PC-3 (cell line): ENCODE results near the gene TRIOBP. TPM values are rescaled to one million over a fixed set of nuclear protein-coding genes. Genes with fewer than 3 reads are reported as not detected.

ENCODE experiments used
- ATAC-seq: fragments of 200-7000 bp; cut with Tn5 transposase; 2 replicates; pipeline ENCODE4 v1.9.1; 2020; ENCODE audit warnings: mild to moderate bottlenecking, moderate library complexity
- BruUV-seq: library from RNA; stranded (reverse); fragments of 400-500 nt; replicated peaks from 2 replicates; lab custom pipeline; 2021; lab: Mats Ljungman, UMichigan
- CTCF ChIA-PET: fragments of 300-600 bp; sonication (Branson Sonifier 250); formaldehyde crosslinking; loops from one replicate; lab custom pipeline; 2022; ENCODE audit warnings: antibody characterized with exemption; lab: Charles Lee
- POLR2A ChIA-PET: fragments of 300-600 bp; sonication (Branson Sonifier 250); formaldehyde crosslinking; loops from one replicate; lab custom pipeline; 2022; ENCODE audit warnings: antibody characterized with exemption; ENCODE audit not compliant: unreplicated experiment; lab: Charles Lee
- DNase-seq: peaks from one replicate; pipeline ENCODE4 v3.0.0-alpha.2; 2015
- H2AFZ ChIP-seq: fragments of 300-600 bp; sonication (generic); 2 replicates; pipeline ENCODE4 v1.6.0; 2016; ENCODE audit warnings: antibody characterized with exemption, low read length
- H3F3A ChIP-seq: fragments of 300-600 bp; sonication (generic); one replicate; pipeline ENCODE4 v1.6.0; 2017; ENCODE audit warnings: antibody characterized with exemption, low read length, control low read depth, mild to moderate bottlenecking; ENCODE audit not compliant: unreplicated experiment
- H3K27ac ChIP-seq: fragments of 300-600 bp; sonication (generic); 2 replicates; pipeline ENCODE4 v1.5.1; 2016; ENCODE audit warnings: mild to moderate bottlenecking, low read length
- H3K27me3 ChIP-seq: fragments of 300-600 bp; sonication (generic); 2 replicates; pipeline ENCODE4 v1.6.1; 2016; ENCODE audit warnings: low read length, mixed read lengths
- H3K36me3 ChIP-seq: fragments of 300-600 bp; sonication (generic); 2 replicates; pipeline ENCODE4 v1.6.1; 2016; ENCODE audit warnings: low read depth, mixed run types, low read length, mixed read lengths
- H3K4me1 ChIP-seq: fragments of 300-600 bp; sonication (generic); 2 replicates; pipeline ENCODE4 v1.5.1; 2016; ENCODE audit warnings: low read length; ENCODE audit not compliant: insufficient read depth
- H3K4me2 ChIP-seq: fragments of 300-600 bp; sonication (generic); 2 replicates; pipeline ENCODE4 v1.6.0; 2016; ENCODE audit warnings: low read length
- H3K4me3 ChIP-seq: fragments of 300-600 bp; sonication (generic); 2 replicates; pipeline ENCODE4 v1.5.1; 2016; ENCODE audit warnings: mild to moderate bottlenecking, low read length, mixed read lengths
- H3K79me2 ChIP-seq: fragments of 300-600 bp; sonication (generic); 2 replicates; pipeline ENCODE4 v1.6.1; 2017; ENCODE audit warnings: low read length, mixed read lengths
- H3K9ac ChIP-seq: fragments of 300-600 bp; sonication (generic); 2 replicates; pipeline ENCODE4 v1.6.0; 2016; ENCODE audit warnings: mild to moderate bottlenecking, low read length
- H3K9me2 ChIP-seq: fragments of 300-600 bp; sonication (generic); replicated peaks from 2 replicates; pipeline ENCODE4 v1.6.1; 2016; ENCODE audit warnings: mixed run types, low read length, mixed read lengths
- H3K9me3 ChIP-seq: fragments of 300-600 bp; sonication (generic); 2 replicates; pipeline ENCODE4 v1.6.1; 2016; ENCODE audit warnings: low read length, mixed read lengths
- H4K20me1 ChIP-seq: fragments of 300-600 bp; sonication (generic); 2 replicates; pipeline ENCODE4 v1.6.1; 2016; ENCODE audit warnings: low read length, mixed read lengths
- CTCF ChIP-seq: fragments of 300-600 bp; sonication (generic); conservative IDR thresholded peaks from 2 replicates; pipeline ENCODE4 v1.5.1; 2017; ENCODE audit warnings: antibody characterized with exemption, low read depth, mild to moderate bottlenecking, low read length
- EZH2 ChIP-seq: fragments of 300-600 bp; sonication (generic); IDR thresholded peaks from one replicate; pipeline ENCODE4 v1.6.1; 2017; ENCODE audit warnings: antibody characterized with exemption, mild to moderate bottlenecking, low read length; ENCODE audit not compliant: unreplicated experiment
- EZH2phosphoT487 ChIP-seq: fragments of 300-600 bp; sonication (generic); IDR thresholded peaks from 2 replicates; pipeline ENCODE4 v1.6.1; 2018; ENCODE audit warnings: mild to moderate bottlenecking, antibody characterized with exemption, low read length, borderline replicate concordance
- intact Hi-C: fragments of 100-400 bp; cut with micrococcal nuclease; formaldehyde crosslinking; loops from 2 replicates; pipeline ENCODE4 v1.9.0; 2023
- total RNA-seq: library from RNA; depleted of rRNA; stranded (reverse); fragments of >200 nt; gene quantifications from 2 replicates; pipeline ENCODE4 v1.2.3, GENCODE V29; 2014

Gene TRIOBP
- total RNA-seq, 1 experiment from 2014 or later: 64.5 TPM

DNA sequence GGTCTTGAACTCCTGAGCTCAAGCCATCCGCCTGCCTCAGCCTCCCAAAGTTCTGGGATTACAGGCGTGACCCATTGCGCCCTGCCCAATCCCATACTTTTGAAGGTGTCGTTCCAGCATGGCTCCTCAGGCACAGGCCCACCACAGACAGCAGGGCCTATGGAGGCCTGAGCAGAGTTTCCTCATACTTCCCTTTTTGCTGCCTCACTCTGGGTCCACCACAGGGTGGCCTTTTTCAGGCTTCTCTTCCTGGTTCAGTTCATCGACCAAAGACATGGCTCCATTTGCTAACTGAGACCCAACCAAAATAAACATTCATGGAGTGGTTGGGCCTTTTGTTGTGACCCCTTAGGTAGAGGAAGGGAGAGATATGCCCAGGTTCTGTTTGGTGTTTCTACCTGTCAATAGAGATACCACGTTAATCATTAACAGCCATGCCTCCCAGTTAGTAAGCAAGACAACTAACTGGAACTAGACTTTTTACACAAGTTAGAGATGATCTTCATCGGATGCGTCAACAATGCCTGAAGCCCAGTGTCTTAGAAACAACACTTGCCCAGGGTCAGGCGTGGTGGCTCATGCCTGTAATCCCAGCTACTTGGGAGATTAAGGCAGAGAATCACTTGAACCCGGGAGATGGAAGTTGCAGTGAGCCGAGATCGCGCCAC lies 35.1 kb downstream of the TRIOBP start:
- no peak for DNase-seq
- no peaks in the 10 kb centered on the region for H4K20me1 ChIP-seq
- ATAC-seq: no peak; the same call in 1 of the 2 replicates
- H3K9me3 ChIP-seq: no peaks in the 10 kb centered on the region
- no peak overlapping the region for H3K4me2 ChIP-seq
- ChIA-PET POLR2A (no interaction called here), CTCF (interaction anchor here (0.7 kb wide), 1 partner anchor 16 kb away, joined by 9 read pairs; no protein-coding TSS in a partner anchor)
- BruUV-seq: no TSS peak
- no peaks in the 10 kb centered on the region for H3K9me2 ChIP-seq
- H3K9ac ChIP-seq: no peak overlapping the region
- no peak for TF ChIP-seq CTCF
- no peak for TF ChIP-seq EZH2phosphoT487
- TF ChIP-seq EZH2: no peak
- no peaks in the 10 kb centered on the region for H3K79me2 ChIP-seq
- H3K4me3 ChIP-seq: no peak overlapping the region
- H3K27me3 ChIP-seq: no peaks in the 10 kb centered on the region
- H3F3A ChIP-seq: no peaks in the 10 kb centered on the region
- intact Hi-C loops: no loop called here
- no peak overlapping the region for H2AFZ ChIP-seq
- H3K4me1 ChIP-seq: no peaks in the 10 kb centered on the region
- no peaks in the 10 kb centered on the region for H3K36me3 ChIP-seq
- H3K27ac ChIP-seq: no peak overlapping the region

DNA sequence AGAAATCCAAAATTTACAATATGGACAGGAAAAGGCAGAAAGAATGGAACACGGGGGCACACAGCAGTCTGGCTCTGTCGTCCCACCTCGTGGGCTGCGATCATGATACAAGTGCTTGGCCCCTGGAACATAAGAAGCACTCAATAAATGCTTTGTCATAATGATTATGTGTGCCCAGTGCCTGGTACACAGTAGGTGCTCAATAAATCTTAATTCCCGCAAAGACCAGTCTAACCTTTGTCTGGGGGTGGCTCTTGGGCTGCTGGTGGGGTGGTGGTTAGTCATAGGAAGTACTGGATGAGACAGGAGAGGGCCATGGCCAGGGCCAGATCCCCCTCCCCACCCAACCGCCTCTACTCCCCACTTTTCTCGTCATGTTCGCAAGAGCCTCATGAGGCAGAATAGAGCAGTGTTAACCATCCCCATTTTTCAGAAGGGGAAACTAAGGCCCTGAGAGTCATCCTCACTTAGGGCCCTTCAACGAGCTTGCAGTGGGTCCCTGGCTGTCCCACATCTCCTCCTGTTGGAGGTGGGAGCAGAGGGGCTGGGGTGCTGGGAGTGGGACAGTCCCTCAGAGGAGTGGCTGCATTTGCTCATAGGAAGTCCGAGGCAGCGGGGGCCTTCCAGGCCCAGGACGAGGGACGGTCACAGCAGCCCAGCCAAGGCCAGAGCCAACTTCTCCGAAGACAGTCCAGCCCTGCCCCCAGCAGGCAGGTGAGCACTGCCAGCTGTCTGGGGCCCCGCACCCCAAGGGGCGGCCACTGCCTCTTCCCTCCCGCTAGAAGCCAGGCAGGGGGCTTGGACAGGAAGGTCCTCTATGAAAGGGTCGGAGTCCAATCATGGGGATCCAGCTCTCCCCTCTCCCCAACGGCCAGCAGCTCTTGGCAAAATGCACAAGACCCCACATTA lies 36.1 kb downstream of the TRIOBP start:
- no peaks in the 10 kb centered on the region for H3K27me3 ChIP-seq
- H4K20me1 ChIP-seq: no peaks in the 10 kb centered on the region
- intact Hi-C loops: no loop called here
- no peak overlapping the region for H3K9ac ChIP-seq
- POLR2A ChIA-PET: no interaction called here
- H3K79me2 ChIP-seq: no peaks in the 10 kb centered on the region
- TF ChIP-seq EZH2phosphoT487 (no peak), CTCF (no peak), EZH2 (no peak)
- no peak overlapping the region for H3K4me2 ChIP-seq
- no peaks in the 10 kb centered on the region for H3K9me2 ChIP-seq
- no peaks in the 10 kb centered on the region for H3F3A ChIP-seq
- H3K27ac ChIP-seq: no peak overlapping the region
- CTCF ChIA-PET: interaction anchor here (0.7 kb wide), 1 partner anchor 15 kb away, joined by 9 read pairs; no protein-coding TSS in a partner anchor
- no peak overlapping the region for H3K4me3 ChIP-seq
- H3K36me3 ChIP-seq: no peaks in the 10 kb centered on the region
- no peaks in the 10 kb centered on the region for H3K4me1 ChIP-seq
- no peaks in the 10 kb centered on the region for H3K9me3 ChIP-seq
- no peak for ATAC-seq
- no peak for DNase-seq
- no peak overlapping the region for H2AFZ ChIP-seq
- no TSS peak for BruUV-seq
